GM18498 (cell line): ENCODE measurements around the gene TRAPPC2L.

ENCODE experiments used
- ATAC-seq: cut with Tn5 transposase; IDR thresholded peaks from one replicate; pipeline ENCODE4 v1.9.1; 2021; ENCODE audit warnings: mild to moderate bottlenecking, moderate library complexity; ENCODE audit not compliant: unreplicated experiment

The TRAPPC2L gene

DNA sequence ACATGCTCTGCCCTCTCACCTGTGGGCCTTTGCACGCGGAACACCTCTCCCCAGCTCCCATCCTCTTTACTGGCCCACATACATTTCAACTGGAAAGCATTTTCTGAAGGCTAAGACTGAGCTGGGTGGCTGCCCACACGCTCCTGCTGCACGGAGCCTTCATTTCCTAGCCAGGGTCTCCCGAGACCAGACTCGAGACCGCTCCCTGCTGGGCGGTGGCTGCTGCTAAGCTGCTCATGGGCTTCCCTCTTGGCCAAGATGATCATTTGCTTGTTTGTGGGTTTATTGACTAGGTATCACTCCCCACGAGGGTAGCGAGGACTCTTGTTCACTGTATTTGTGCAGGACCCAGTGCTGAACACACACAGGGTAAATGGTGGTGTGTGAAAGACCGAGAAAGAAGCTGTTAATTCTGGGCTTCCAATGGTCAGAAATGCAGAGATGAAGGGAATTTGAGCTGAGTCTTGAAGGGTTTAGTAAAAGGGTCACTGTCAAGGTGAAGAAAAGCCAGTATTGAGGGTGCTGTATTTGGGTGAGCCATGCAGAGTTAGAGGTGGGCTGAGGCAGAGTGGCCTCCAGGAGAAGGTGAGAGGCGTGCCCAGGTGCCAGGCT, 907 bp downstream of the TRAPPC2L start:
- ATAC-seq = peak; percentile 43

DNA sequence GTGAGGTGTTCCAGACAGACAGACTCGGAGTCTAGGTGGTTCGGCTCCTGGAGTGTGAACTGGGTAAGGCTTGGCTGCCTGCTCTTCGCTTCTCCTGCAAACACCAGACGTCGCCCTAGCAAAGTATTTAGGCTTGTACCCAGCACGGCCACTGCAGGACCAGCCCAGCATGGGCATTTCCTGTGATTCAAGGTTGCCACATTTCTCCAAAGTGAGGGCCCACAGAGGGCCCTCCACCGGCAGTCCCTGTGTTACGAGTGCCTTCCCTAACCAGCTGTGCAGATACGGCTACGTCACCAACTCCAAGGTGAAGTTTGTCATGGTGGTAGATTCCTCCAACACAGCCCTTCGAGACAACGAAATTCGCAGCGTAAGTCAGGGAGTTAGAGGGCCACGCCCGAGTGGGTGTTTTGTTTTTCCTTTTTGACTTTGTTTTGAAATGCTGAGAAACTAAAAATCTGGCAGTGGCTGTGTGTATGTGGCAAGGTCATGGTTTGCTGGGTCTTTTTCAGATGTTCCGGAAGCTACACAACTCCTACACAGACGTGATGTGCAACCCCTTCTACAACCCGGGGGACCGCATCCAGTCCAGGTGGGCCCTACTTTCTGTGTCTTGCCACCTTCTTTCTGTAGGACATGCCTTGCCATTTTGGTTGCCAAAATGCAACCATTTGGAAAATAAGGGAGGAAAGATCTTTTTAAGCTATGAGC, 2.6 kb downstream of the TRAPPC2L start:
- ATAC-seq = no peak

DNA sequence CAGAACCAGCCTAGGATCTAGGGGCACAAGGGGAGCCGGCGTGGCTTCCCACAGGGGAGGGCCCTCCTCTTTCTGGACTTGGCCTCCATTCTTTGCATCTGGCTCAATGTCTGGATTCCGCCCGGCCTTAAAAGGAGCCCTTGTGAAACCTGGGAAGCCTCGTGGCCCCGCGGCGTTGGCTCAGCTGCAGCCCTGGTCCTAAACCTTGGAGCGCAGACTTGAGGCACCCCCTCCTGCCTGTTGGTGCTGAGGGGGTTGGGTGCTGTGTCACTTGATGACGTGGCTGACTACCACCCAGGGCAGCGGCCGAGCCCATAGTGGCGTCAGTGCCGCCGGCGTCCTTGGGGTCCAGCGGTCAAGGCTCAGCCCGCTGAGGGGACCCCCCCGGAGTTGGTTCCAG, 4.4 kb downstream of the TRAPPC2L start:
- no peak for ATAC-seq

DNA sequence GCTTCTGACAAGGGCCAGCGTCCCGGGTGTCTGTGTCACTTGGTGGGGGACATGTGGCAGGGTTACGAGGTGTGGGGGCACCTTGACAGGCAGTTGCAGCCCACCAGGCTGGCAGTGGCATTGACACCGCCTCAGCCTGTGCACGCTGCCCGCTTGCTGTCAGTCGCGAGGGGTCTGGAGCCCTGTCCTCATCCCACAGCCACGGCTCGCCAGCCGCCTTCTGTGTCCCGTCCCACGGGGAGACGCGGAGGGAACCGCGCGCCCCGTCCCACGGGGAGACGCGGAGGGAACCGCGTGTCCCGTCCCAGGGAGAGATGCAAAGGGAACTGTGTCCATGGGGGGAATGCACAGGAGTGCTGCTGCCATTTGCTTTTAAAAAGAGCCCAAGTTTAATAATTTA, 6.0 kb downstream of the TRAPPC2L start:
- ATAC-seq = no peak

DNA sequence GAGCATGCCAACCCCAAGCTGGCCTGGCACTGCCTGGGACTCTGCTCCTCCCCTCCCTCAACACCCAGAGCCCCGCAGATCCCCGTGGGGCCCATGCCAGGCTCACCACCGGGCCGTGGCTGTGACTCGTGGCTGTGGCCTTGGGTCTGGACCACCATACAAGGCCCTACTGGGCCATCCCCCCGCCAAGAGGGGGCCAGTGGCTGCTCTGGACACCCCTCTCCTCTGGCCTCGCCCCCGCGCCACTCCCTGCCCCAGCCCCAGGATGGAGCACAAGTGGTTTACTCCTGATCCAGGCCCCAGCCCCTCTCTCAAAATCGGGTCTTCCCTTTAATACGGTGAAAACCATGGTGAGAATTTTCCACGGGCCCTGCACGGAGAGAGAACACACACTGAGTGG, 6.5 kb downstream of the TRAPPC2L start:
- no peak for ATAC-seq

DNA sequence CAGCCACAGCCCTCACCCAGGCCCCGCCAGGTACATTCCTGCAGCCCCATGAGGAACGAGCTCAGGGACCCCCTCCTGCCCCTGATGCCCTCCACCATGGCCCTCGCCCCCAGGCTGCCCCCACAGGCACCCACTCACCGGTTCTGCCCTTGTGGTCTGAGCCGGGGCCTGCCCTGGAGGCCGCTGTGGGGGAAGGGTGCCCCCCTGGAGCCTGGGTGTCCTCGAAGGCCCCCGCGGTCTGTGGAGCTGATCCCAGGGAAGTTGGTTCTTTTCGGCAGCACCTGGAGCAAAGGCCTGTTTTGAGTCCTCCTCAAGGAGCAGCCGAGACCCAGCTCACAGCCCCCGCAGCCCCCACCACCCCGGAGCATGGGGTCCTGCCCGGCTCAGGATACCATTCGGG, 7.2 kb downstream of the TRAPPC2L start:
- no peak for ATAC-seq

DNA sequence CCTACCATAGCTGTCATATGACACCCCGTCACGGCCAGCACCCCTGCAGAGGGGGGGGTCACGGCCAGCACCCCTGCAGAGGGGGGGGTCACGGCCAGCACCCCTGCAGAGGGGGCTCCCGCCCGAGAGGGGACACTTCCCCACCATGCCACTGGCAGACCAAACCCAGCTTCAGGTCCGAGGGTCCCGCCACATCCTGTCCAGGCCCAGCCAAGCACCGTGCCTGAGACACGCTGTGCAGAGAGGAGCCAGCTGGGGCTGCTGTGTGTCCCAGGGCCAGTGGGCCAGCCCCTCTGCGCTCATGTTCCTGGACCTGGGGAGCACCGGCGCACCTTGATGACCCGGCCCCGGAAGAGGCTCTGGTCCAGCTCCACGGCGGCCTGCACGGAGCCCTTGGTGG, 7.6 kb downstream of the TRAPPC2L start:
- ATAC-seq = no peak

DNA sequence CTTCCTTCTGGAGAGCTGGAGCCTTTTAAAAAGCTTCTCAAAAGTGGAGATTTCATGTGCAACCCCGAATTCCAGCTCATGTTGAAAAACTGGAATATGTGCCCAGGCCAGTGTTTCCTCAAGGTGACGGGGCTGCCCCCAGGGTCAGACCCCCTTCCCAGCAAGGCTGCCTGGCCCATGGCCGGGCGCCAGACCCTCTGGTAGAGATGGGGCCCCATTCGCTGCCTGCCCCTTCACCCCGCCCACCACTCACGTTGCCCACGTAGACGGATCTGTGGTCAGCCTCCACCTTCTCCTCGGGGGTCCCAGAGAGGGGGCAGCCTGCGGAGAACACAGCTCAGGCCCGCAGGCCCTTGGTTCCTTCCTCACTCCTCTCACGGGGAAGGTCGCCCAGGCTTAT, 8.4 kb downstream of the TRAPPC2L start:
- no peak for ATAC-seq

DNA sequence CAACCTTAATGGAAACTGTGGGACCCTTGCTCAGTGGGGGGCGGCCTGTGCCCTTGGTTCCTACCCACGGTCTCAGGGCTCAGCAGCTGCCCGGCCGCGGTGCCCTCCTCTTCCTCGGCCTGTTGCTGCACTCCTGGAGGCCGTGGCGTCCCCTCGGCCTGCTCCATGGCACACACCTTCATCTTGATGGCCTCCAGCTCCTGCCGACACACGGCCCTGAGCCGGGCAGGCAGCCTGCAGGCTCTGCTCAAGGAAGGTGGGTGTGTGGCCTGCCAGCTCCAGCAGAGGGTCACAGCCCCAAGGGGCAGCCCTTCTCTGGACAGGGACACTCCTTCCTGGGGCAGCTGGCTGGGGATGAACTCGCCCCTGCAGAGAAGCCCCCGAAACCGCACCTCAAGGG, 8.8 kb downstream of the TRAPPC2L start:
- no peak for ATAC-seq

DNA sequence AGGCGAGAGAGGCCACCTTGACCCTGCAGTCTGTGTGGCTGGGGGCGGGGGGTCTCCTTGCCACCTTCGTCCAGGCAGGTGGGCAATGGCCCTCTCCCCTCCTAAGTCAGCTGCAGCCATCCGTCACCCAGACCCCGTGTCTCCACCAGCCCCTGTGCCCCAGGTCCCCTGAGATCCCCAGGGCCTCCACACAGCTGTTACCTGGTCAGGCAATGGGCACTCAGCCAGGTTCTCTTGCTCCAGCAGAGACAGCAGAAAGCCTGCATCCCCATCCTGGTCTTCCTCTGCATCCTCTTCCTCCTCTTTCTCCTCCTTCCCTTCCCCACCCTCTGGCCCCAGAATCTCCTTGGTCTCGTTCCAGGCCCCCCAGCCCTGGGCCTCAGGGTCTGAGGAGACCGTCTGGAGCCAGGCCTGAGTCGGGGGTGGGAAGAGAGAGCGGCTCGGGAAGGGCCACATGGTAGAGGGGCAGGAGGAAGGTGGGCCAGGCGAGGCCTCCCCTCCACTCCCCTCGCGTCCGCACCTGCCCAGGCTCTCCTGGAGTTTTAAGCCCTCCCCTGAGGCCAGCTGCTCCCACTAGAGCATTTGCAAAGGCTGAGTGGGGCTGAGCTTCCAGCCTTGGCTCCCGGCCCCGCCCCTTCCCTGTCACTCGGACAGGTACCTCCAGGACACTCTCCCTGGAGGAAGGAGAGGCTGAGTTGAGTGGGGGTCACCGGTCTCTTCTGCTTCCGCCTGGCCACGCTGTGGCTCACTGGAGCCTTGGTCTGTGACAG, 9.4 kb downstream of the TRAPPC2L start, which contains the start of gene PABPN1L:
Gene PABPN1L (minus strand): TSS at position 510 of the 770 bp plus-strand sequence. CDS start 54 bp downstream, at position 456.
- ATAC-seq = no peak

DNA sequence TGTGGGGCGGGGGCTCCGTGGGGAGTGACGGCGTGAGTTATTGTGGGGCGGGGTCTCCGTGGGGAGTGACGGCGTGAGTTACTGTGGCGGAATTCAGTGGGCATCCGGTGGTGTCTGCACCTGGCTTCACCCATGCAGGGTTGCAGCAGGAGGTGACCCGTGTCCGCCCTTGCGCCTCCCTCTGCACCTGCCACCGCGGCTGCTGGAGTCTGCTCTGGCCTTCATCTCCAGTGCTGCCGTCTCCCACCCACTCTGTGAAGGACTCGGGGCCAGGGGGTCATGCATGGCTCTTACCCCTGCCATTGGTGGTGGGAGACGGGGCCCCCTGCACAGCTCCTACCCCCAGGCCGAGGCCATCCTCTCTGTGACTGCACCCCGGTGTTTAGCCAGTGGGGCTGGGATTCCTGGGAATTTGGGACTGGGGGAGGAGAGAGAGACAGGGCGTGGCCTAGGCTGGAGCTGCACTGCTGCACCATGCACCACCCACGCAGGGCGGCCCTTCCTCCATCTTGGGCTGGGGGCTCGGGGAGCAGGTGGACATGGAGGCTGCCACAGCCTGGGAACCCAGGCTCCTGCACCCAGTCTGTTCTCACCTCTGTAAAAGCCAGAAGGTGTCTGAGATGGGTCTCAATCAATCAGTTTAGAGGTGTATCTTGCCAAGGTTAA, 10.8 kb downstream of the TRAPPC2L start:
- ATAC-seq = no peak

DNA sequence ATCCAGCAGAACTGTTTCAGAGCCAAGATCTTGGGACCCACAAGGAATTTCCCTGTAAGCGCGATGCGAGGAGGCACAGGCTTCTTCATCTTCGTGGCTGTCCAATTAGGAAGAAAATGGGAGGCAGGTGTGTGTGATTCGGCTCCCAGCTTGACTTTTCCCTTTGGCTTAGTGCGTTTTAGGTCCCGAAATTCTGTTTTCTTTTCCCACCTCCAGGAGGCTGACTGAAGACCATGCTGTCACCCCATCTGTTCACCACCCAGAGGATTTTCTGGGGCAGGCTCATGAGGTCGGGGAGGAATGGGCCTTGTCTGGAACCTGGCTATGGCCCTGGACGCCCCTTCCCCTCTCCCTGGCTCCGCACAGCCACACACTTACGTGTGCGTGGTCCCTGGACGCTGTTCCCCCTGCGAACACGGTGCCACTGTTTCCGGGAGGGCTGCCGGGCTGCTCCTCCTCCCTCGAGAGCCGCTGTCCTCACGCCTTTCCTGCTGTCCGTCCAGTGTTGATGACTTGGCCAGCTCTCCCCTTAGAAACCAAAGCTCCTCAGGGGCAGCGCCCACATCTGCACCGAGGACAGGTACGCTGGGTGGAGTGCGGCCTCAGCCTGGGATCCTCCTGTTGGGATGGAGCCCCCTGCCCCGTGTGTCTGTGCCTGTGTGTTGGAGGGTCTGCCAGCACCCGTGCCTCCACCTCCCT, 12.2 kb downstream of the TRAPPC2L start:
- ATAC-seq = no peak

DNA sequence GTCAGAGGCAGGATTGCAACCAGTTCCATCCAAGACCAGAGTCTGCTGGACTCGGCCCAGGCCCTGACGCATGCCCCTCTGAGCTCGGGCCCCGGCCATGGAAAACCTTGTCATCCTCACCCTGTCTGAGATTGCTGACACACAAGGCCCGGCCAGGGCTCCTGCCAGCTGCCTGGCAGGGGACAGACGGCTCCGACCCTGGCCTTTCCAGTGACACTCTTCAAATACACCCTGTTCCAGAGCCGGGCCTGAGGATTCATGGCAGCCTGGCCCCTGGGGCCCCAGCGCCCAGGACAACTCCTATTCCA, 12.7 kb downstream of the TRAPPC2L start:
- no peak for ATAC-seq

DNA sequence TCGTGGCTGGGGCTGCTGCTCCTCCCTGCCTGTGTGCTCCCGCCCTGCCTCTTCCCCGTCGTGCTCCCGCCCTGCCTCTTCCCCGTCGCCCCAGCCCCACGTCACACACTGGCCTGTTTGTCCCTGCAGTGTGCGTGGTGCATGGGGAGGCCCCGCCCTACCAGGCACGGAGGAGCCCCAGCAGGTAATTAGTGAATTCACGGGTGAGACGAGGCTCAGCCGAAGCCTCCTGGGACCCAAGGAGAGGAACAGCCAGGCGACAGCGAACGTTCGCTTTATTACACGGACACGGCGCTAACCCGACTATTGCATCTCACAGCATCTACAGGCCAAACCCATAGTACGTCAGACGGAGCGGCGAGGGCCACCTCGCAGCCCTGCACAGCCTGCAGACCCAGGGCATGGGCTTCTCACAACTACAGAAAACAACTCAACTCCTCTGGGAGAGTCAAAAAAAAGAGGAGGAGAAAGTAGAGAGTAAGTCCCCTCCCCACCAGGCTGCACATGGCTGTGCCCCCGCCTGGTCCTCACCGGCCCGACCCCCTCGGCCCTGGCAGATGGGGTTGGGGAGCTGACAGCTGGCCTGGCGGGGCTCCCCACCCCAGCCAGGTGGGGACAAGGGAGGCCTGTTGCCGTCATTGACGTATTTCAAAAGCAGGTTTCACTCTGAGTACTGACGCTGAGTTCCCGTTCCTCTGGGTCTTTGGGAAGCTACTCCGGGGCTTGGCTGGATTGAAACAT, 13.9 kb downstream of the TRAPPC2L start:
- no peak for ATAC-seq

DNA sequence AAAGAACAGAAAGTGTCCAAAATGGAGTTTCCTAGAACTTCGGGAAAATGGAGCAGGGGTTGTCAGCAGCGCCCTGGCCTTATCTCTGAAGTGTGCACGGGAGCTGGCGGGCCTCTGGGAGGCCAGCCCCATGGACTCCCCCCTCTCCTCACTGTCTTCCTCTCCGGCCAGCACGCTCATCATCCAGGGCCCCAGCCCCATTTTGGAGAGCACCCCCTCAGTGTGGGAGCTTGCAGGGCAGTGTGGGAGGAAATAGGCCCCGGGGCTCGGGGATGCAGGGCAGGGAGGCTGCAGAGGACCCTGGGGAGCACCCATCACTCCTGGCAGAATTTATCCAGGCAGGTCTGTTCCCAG, 14.4 kb downstream of the TRAPPC2L start:
- no peak for ATAC-seq

DNA sequence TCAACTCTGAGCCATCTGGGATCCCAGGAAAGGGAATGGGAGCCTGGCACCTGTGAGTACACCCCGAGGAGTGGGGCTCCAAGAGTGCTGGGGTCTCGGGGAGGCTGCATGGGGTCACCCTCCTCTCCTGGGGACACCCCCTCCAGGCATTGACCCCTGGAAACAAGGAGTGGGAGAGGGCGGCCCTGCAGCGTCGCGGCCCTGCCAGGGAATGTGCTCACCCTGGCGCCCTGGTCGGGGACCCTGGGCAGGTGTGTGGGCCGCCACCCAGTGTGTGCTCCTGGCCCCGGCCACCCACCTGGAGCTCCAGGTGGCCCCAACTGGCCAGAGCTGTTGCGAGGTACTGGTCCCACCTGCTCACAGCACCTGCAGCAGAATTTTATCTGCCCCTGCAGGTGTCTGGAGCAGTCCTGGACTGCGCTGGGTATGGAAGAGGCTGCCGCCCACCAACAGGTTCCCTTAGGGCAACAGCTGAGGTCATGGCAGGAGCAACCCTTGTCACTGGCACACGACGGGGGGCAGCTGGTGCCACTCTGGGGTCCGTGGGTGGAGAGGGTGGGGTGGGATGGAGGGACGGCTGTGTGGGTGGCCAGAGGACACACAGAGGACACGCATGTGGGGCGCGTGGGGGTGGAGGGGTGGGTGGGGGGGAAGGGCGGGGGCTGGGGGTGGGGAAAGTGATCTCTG, 14.9 kb downstream of the TRAPPC2L start:
- ATAC-seq = no peak

DNA sequence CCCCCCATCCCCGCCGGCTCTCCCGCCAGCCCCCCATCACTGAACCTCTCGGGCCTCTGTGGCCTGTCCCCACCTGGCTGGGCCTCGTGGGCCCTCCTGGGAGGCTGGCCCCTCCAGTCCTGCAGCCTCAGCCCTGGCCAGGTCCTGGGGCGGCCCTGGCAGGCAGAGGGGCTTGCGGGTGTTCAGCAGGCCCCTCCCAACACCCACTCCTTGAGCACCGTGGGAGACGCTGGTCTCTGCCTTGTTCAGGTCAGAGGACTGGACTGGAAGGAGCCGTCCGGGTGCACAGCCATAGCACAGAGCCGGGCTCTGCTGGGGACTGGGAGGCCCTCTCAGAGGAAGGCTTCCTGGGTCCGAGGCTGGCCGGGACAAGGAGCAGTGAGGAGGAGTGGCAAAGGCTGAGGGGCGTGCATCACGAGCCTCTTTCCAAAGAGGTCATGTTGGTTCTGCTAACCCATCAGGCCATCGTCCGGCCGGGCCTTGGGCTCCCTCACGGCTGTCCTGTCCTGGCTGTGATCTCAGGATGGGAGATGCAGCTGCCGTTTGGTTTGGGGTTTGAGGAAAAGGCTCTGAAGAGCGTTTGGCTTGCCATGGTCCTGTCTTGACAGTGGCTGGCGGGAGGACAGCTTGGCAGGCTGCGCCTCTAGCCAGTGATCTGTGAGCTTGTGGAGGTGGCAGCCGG, 15.9 kb downstream of the TRAPPC2L start:
- no peak for ATAC-seq

DNA sequence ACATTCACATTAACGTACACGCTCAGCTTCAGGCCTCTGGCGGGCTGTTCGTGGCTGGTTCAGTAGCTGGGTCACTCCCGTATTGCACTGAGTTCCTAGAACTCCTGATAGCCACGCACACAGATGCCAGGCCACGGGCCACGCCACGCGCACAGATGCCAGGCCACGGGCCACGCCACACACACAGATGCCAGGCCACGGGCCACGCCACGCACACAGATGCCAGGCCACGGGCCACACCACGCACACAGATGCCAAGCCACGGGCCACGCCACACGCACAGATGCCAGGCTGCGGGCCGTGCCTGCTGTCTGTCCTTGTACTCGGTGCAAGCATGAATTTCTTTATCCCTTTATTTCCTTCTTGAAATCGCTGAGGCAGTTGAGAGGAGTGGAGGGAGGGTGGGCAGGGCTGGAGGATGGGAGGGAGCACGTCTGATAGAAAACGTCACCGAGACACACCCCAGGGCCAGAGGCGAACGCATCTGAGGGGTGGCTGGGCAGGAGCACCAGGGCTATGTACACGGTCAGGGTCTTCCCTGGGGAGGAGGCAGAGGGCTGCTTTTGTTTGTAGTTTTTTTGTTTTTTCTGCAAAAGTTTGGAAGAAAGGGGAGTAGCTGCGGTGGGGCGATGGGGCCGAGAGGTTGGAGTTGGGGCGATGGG, 18.1 kb downstream of the TRAPPC2L start:
- no peak for ATAC-seq
